Bone marrow (tissue), 2 donors: ENCODE results near the gene JAZF1.

ENCODE experiments used
- DNase-seq, 2 donors: peaks; one replicate each; lab custom pipeline; 2025; lab: John Stamatoyannopoulos, UW

Gene JAZF1

DNA sequence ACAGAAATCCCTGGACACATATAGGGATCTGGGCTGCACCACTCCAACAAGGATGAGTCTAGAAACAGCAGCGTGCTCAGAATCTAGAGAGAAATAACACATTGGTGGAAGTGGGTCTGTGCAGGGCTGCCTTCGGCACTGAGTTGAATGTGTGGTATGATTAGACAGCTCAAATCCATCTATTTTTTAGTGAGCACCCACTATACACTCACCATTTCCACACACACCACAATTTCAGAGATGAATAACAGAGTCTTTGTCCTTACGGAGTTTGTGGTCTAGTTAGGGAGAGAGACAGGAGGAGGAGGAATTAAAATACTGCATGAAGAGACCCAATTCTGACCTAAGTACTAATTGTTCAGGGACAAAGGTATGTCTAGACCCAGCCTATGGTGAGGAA, 44.2 kb downstream of the JAZF1 start:
- no peak for DNase-seq

DNA sequence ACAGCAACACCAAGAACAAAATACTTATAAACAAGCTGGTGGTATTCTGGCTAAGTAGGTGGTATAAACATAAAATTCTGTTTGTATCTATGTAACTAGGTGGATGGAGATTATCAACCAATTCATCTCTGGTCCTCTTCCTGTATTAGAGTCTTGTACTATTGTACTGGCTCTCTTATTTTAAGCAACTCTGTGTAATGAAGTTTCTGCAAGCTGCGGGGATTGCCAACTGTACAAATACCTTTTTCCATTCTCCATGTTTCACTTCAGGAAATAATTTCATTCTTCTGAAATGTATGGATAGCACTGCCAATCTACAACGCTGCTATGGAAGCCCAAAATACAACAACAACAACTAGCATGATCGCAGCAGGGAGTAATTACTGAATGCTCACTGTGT, 44.8 kb downstream of the JAZF1 start:
- DNase-seq: no peak

DNA sequence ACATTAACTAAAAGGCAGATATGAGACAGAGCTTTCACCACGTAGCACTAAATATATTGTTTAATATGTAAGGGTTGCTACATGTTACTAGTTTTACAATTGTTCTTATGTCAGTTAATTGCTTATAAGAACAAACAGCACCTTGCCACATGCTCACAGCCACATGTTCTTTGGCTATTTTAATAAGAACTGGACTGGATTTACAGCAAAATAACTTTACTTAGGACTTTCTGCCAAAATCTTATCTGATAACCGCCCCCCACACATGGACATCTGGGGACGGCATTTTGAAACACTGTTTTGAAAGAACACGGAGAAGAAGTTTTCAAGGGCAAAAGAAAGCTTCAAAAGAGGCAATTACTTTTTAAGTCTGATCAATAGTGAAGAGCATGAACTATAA, 45.3 kb downstream of the JAZF1 start:
- DNase-seq: no peak

DNA sequence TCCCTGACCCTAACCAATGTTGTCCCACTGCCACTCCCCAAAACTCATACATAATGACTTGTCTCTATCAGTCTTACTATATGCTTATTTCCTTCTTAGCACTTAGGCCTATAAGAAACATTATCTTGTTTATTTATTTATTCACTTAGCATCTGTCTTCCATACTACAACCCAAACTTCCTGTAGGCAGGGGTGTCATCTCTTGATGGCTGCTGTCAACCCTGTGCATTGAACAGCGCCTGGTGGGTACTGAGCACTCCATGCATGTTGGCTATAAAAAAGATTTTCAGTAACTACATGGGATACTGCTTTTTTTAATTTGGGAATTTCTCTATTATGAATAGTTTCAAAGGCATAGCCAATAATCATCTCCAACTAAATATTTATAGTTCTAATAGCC, 46.7 kb downstream of the JAZF1 start:
- no peak for DNase-seq

DNA sequence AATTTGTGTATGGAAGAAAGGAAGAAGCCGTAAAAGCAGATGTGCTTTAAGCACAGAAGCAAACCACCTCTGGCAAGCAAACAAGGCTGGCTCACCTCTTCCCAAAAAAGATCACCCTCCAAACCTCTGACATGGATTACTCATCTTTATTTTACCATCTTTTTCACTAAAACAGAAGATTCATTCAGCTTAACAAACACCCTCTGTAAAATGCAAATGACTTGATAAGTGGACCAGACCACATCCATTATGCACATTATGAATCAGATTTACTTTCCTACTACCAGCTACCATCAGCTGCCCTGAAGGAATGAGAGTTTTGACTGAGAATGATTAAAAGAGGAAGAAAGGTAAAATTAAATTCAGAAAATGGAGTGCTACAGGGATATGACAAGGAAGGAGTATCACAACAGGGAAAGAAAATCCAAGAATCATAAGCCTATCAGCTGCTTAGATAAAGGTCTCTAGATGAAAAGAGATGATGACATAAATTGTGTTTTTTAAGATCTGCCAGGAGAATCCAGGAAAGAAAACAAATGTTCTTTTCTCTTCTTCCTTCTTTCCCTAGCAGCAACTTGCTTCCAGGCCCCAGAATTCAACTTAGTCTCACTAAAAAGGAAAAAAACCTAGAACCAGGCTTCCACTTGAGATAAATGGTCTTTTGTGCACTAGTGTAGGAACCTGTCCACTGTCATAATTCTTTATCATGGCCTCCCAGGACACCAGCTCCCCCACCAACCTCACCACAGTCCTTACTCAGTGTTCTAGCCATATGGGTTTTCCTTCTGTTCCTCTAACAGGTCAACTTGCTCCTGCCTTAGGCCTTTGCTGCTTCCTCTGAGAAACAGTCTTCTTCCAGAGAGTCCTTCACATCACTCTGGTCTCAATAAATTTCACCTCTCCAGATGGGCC, 47.4 kb downstream of the JAZF1 start:
- no peak for DNase-seq

DNA sequence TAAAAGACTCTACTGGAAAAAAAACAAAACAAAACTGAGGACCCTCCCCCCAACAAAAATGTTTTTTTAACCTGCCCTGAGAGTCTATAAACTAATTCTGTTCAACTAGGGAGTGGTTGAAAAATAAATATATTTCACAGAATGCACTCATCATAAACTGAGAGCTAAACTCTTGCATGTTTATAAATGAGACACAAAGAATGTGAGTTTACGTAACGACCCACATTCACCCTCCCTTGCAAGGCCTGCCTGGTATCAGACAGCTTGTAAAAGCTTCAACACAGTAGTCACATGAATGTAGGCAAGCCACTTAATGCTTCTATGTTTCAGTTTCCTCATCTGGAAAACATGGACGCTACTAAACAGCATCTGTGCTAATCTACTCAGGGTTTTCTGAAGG, 50.3 kb downstream of the JAZF1 start:
- no peak for DNase-seq

DNA sequence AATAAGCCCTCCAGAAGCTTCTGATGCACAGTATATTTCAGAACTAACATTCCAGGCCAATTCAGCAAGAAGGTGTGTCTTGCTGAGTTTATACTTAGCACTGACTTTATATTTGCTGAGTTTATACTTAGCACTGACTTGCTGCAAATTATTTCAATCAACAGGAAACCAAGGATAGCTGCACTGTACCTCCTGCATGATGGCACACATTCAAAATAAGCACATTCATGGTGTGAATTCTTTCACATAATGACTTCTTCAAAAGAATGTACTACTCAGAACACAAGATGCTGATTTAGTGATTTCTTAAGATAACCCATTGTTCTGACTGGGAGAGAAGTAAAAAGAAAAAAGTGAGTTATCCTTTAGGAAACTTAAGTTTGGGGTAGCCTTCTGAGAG, 52.0 kb downstream of the JAZF1 start:
- no peak for DNase-seq

DNA sequence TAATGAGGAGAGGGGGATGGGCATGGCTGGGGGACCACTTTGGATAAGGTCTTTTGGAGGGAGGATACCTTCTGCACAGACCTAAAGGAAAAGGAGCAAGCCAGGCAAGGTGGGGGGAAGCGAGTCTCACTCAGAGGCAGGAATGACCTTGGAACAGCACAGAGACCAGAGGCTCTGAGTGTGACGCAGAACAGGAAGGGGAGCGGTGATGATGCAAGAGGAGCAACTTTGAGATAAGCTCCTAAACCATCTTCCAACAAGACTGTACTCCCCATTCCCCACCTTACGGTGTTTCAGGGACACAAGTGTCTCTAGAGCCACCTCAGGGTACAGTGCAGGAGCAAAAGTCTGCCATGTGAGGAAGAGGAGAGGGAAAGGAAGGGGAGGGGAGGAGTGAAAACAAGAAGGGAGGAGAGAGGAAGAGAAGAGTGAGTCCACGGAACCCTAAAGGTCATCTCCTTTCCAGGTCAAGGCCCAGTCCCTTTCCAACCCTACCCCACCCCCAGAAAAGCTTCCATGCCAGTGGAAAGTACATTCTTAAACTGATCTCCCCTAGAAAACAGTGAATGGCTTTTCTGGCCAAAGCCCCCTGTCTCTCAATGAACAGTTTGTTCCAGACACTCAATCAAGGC, 54.1 kb downstream of the JAZF1 start:
- no peak for DNase-seq

DNA sequence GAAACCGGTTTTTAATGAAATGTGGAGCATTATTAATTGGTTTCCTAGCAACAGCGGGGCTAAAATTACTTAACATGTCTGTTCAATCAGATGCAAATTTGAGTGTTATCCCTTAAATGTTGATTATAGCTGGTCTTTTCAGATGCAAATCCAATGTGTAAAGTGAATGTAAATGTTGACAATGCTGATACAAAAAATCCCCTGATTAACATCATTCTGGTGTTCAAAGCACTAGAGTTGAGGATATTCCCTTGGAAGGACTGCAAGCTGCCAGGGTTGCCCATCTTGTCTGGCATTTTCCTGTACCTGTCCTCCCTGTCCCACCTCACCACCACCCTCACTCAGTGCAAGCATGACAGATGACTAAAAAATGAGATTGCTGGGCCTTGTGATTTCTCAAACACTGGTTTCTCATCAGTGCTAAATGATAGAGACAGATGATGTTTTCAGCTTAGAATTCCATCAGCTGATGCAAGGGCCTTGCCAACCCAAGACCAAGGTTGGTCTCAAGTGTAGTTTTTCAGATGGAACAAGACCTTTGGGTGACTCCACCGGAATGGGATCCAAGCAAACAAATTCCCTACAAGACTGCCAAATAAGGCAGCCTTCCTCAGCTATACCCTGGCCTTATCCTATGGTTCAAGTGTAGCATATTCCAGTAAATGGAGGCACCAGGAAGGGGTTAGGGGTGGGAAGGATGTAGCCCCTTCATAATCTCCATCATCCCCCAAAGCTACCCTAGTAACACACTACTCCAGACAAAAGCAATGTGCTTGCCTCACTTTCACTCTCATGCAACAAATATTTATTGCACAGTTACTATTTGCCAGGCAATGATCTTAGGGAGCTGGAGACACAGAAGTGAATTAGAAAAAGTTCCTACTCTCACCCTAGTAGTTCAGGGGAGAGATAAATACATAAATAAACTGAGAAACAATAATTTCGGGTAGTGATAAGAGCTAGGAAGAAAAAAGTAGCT, 54.9 kb downstream of the JAZF1 start:
- no peak for DNase-seq

DNA sequence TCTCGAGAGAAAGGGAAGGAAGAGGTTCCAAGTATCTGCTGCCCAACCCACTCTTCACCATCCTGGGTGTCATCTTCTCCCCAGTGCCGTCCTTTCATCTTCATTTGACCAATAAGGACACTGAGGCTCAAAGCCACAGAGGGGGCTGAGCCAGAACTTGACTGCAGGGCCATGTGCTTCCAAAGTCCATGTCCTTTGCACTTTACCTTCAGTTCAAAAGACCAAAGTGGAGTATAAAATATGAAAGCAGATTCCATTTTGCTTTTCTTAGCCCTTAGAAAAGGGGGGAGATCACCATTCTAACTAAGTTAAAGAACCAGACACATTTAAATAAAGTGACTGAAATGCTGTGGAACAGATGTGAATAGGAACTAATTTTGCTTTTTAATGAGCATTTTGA, 56.2 kb downstream of the JAZF1 start:
- DNase-seq: no peak

DNA sequence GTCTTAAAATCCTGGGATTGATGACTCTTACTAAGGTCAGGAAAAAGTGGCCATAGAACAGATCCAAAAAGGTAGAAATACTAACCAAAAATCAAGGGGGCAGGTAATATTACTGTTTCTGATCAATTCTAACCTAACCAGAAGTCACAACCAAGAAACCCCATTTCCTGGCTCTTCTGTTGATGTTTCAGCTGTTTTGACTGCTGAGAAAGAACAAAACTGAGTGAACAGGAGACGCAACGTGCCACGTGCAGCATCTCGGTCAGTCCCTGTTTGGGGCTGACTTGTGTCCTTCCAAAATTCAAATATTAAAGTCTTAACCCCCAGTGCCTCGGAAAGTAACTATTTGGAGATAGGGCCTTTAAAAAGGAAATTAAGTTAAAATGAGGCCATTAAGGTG, 56.8 kb downstream of the JAZF1 start:
- no peak for DNase-seq

DNA sequence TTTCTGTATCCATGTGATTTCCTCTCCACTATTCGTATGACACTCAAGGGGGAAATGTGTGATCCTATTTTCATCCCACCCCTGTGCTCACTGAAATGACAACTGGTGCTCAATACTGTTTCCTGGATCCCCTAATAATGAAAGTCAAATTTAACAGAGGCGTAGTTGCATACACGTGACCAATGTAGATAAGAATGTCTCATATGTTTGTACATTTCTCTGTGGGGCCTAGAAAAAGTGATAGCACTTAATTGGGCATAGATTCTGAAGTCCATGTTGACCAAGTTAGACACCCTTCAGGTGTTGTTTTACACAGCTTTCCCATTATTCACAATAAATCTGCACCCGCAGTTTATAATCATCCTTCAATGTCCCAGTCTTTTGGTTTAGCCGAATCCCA, 59.1 kb downstream of the JAZF1 start:
- DNase-seq: no peak

DNA sequence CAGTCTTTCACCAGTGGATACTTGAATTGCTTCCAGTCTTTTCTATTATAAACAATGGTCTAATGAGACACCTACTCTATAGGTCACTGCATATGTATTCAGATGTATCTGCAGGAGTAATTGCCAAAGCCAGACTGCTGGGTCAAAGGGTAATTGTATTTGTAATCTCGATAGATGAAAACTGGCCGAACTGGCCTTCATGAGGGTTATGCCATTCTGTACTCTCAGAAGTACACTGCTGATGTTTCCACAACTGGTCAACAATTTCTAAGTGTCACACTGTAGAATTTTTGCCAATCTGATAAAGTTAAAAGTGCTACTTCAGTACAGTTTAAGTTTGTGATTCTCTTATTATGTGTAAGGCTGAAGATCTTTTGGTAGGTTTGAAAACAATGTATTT, 64.6 kb downstream of the JAZF1 start:
- no peak for DNase-seq

DNA sequence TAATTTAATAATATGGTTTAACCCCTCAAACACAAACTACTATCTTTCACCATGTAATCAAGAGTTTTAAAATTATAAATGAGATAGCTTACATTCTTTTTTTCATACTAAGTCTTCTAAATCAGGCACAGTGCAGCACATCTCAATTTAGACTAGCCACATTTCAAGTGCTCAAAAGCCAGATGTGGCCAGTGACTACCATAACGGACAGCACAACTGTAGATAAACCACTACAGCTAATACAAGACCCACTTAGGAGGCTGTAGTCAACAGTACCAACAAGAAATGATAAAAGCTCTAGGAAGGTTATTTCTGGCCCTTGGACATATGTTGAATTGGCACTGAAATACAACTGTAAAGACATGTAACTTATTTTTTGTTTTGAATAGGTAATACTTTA, 65.3 kb downstream of the JAZF1 start:
- no peak for DNase-seq

DNA sequence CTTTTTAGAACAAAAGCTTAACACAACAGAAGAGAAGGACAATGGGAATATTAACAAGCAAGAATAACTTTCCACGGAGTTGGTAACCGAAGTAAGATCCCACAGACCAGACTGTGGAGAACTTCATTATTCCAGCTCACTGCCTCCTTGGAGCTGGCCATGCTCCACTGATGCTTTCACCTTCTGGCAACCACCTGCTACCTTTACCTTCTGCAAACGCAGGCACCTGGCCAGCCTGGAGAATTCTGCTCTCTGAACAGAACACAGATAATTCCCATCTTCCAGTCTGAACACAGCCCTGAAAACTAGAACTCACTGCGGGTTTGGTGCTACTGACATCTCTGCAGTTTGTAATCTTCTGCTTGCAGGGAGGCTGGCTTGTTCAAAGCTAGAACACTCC, 66.5 kb downstream of the JAZF1 start:
- no peak for DNase-seq

DNA sequence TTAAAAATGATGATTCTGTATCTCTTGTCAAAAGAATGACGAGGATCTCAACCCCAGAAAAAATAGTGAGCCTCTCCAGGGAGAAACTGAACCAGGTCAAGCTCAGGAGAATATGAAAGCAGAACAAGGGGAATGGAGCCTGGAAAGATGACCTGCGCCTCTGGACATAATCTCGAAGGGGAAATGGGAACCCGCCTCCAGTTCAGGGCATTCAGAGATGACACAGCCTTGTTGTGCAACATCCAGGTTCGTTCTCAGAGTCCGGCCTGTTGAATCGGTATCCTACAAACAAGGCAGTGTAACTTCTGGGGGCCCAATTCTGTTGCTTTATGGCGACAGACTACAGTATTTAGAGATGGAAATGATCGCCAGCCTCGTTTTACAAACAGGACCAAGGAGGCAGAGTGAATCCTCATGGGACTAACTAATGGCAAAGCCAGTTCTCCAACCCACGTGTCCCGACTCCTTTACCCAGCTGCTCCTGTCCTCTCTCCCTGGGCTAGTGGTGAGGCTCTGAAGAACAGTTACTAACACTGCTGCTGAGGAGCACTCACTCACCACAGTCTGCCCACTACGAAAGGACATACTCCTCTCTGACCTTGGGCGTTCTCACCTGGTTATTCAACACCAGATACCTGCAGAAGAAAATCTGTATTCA, 67.6 kb downstream of the JAZF1 start:
- no peak for DNase-seq

DNA sequence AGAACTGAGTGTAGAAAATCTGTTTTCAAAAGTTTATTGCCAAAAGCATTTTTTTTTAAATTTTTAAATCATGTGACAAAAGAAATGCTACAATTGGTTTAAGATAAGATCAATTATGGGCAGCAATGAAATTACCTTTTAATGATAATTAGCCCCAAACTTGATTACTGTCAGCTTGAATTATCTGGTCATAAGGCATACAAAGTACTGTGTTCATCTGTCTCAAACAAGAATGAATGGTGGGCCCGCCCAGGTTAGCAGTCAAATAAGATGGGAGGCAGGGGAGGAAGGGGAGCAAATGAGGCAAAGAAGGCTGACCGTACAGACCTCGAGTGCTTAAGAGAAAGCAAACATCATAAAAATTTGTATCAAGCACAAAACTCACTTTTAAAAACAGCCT, 68.1 kb downstream of the JAZF1 start:
- DNase-seq: no peak

DNA sequence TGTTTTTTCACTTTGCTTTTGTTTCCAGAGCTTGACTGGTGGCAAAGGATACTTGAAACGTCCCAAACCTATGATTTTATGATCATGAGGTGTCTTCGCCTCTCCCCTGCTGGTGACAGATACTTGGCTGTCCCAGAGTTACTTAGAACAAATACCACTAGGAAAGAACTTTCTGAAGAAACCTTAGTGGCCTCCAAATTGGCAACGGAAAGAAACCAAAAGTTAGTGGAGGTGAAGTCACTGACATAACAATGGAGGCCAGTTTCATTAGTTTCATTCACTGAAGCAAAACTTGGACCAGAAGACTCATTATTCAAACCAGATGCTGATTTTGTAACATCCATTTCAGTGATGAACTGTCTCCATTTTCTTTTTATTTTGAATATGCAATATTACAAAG, 68.6 kb downstream of the JAZF1 start:
- DNase-seq: no peak

DNA sequence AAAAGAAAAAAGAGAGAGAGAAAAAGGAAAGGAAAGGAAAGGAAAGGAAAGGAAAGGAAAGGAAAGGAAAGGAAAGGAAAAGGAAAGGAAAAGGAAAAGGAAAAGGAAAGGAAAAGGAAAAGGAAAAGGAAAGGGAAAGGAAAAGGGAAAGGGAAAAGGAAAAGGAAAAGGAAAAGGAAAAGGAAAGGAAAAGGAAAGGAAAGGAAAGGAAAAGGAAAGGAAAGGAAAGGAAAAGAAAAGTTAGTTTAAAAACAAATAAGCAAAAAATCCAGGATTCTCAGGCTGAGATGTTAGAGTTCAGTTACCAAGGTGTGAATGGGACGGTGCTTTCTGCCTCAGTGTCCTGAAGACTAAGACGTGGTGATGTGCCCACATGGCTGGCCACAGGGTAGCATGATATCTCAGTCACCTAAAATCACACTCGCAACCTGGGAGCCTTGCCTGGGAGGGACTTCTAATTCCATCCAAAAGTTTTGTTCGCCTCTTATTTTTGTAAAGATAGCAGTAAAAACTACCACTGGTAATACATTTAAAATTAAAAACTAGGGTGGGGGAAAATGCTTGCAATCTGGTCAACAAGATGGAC, 70.1 kb downstream of the JAZF1 start:
- DNase-seq: no peak

DNA sequence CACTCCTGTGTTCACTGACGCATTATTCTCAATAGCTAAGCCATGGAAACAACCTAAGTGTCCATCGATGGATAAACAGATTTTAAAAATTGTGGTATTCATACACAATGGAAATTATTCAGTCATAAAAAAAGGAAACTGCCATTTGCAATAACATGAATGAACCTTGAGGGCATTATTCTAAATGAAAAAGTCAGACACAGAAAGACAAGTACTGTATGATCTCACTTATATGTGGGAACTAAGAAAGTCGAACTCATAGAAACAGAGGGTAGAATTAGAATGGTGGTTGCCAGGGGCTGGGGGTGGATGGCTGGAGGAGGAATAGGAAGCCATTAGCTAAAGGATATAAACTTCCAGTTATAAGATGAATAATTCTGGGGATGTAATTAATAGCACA, 71.8 kb downstream of the JAZF1 start:
- no peak for DNase-seq

DNA sequence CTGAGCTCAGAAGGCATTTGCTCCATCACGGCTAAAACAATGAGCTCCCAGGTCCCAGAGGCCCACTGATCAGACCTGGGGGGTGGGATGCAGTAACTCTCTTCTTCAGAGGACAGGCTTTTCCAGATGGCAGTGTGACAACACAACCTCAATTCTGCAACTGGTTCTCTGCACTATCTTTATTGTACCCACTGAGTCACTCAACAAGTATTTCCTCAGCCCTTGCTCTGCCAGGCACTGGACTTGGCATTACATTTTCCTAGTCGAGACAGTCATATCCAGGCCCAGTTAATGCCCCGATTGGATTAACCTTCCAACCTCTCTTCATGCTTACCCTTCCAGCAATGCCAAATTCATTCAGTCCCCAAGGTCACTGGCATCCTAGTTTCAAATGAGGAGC, 72.6 kb downstream of the JAZF1 start:
- no peak for DNase-seq
